Measurements from ENCODE around the gene GRIP1.
"Not testable (repeated sequence)": the region's sequence is repeated elsewhere in the genome, so short reads cannot be mapped to it uniquely, and the experiment has no call there.

Gene GRIP1

GRCh38 chr12:66548338-66549049 lies 130.4 kb downstream of the GRIP1 start:
- FAIRE-seq (no peak), DNase-seq (ENCODE audit: insufficient read length, low spot score) (no peak)

GRCh38 chr12:66541426-66541825 lies 137.4 kb downstream of the GRIP1 start:
- DNase-seq (ENCODE audit: insufficient read length, low spot score), result no peak
- FAIRE-seq, result no peak

- no peak for FAIRE-seq
These were observed 139.4 kb downstream of the GRIP1 start for GRCh38 chr12:66539431-66539830.

GRCh38 chr12:66538970-66539369 lies 139.9 kb downstream of the GRIP1 start:
- FAIRE-seq, result no peak
- DNase-seq (ENCODE audit: insufficient read length, low spot score), result no peak

More at GRCh38 chr12:66539431-66539830, 139.4 kb downstream of the GRIP1 start:
- no peak for DNase-seq (ENCODE audit: insufficient read length, low spot score)

GRCh38 chr12:66537876-66538275 lies 141.0 kb downstream of the GRIP1 start:
- FAIRE-seq (no peak), DNase-seq (ENCODE audit: insufficient read length, low spot score) (no peak)

- DNase-seq (ENCODE audit: insufficient read length, low spot score) (no peak), FAIRE-seq (no peak)
These were observed 145.1 kb downstream of the GRIP1 start for GRCh38 chr12:66533767-66534166.

- no peak for DNase-seq (ENCODE audit: insufficient read length, low spot score)
- FAIRE-seq, result no peak
These were observed 147.1 kb downstream of the GRIP1 start for GRCh38 chr12:66531766-66532165.

- DNase-seq (ENCODE audit: insufficient read length, low spot score) (no peak), FAIRE-seq (no peak)
These were observed 148.9 kb downstream of the GRIP1 start for GRCh38 chr12:66529934-66530333.

GRCh38 chr12:66516561-66516960 lies 162.3 kb downstream of the GRIP1 start:
- no peak for FAIRE-seq
- DNase-seq (ENCODE audit: insufficient read length, low spot score), result no peak

- DNase-seq (ENCODE audit: insufficient read length, low spot score), result no peak
- no peak for FAIRE-seq
These were observed 162.7 kb downstream of the GRIP1 start for GRCh38 chr12:66516133-66516532.

- FAIRE-seq (no peak), DNase-seq (ENCODE audit: insufficient read length, low spot score) (peak; percentile 10)
These were observed 164.3 kb downstream of the GRIP1 start for GRCh38 chr12:66514581-66514980.

- FAIRE-seq (no peak), DNase-seq (ENCODE audit: insufficient read length, low spot score) (no peak)
These were observed 170.9 kb downstream of the GRIP1 start for GRCh38 chr12:66508025-66508424.

GRCh38 chr12:66503746-66504145 lies 175.1 kb downstream of the GRIP1 start:
- no peak for DNase-seq (ENCODE audit: insufficient read length, low spot score)
- no peak for FAIRE-seq

GRCh38 chr12:66502911-66503310 lies 176.0 kb downstream of the GRIP1 start:
- DNase-seq (ENCODE audit: insufficient read length, low spot score), result no peak
- FAIRE-seq, result no peak

- no peak for FAIRE-seq
- DNase-seq (ENCODE audit: insufficient read length, low spot score), result no peak
These were observed 178.0 kb downstream of the GRIP1 start for GRCh38 chr12:66500841-66501240.

- FAIRE-seq, result no peak
- no peak for DNase-seq (ENCODE audit: insufficient read length, low spot score)
These were observed 178.8 kb downstream of the GRIP1 start for GRCh38 chr12:66500091-66500490.

- DNase-seq (ENCODE audit: insufficient read length, low spot score) (no peak), FAIRE-seq (no peak)
These were observed 179.9 kb downstream of the GRIP1 start for GRCh38 chr12:66499000-66499399.

- not testable (repeated sequence) for FAIRE-seq; DNase-seq (ENCODE audit: insufficient read length, low spot score)
These were observed 180.8 kb downstream of the GRIP1 start for GRCh38 chr12:66498059-66498458.

GRCh38 chr12:66497008-66497897 lies 181.6 kb downstream of the GRIP1 start:
- FAIRE-seq (no peak), DNase-seq (ENCODE audit: insufficient read length, low spot score) (no peak)

GRCh38 chr12:66496595-66496994 lies 182.3 kb downstream of the GRIP1 start:
- FAIRE-seq (no peak), DNase-seq (ENCODE audit: insufficient read length, low spot score) (no peak)

- no peak for DNase-seq (ENCODE audit: insufficient read length, low spot score)
- FAIRE-seq, result no peak
These were observed 183.2 kb downstream of the GRIP1 start for GRCh38 chr12:66495709-66496108.

GRCh38 chr12:66493819-66494218 lies 185.1 kb downstream of the GRIP1 start:
- no peak for DNase-seq (ENCODE audit: insufficient read length, low spot score)
- FAIRE-seq, result no peak

Measured in HTR-8/SVneo (cell line).